SK-N-SH treated with all-trans-retinoic acid at 6 μM for 48 hours (cell line): Measurements from ENCODE around the gene EIF4ENIF1.
"Not testable (repeated sequence)": the region's sequence is repeated elsewhere in the genome, so short reads cannot be mapped to it uniquely, and the experiment has no call there.

Experiments
- ARNTL ChIP-seq: fragments of 450-650 bp; formaldehyde crosslinking; IDR thresholded peaks from 2 replicates; pipeline ENCODE4 v1.5.0; 2020; ENCODE audit warnings: low read depth, mild to moderate bottlenecking, moderate library complexity, borderline replicate concordance
- ISL1 ChIP-seq: fragments of 250-450 bp; sonication (Bioruptor Pico); IDR thresholded peaks from 2 replicates; pipeline ENCODE4 v2.1.2; 2022; ENCODE audit warnings: mild to moderate bottlenecking, moderate library complexity
- OSR1 ChIP-seq: fragments of 250-450 bp; sonication (Bioruptor Pico); IDR thresholded peaks from 2 replicates; pipeline ENCODE4 v1.8.0; 2022; ENCODE audit warnings: moderate library complexity, mild to moderate bottlenecking, inconsistent platforms
- PPARA ChIP-seq: fragments of 250-450 bp; sonication (Bioruptor Pico); IDR thresholded peaks from 2 replicates; pipeline ENCODE4 v1.5.0; 2020; ENCODE audit warnings: mild to moderate bottlenecking, borderline replicate concordance
- SNAI2 ChIP-seq: fragments of 250-450 bp; sonication (Bioruptor Pico); IDR thresholded peaks from 2 replicates; pipeline ENCODE4 v1.5.0; 2020; ENCODE audit warnings: mild to moderate bottlenecking, moderate library complexity
- TOX ChIP-seq: fragments of 250-450 bp; sonication (Bioruptor Pico); IDR thresholded peaks from 2 replicates; pipeline ENCODE4 v1.8.0; 2021; ENCODE audit warnings: mild to moderate bottlenecking, moderate library complexity, borderline replicate concordance
- ZC3H10 ChIP-seq: fragments of 250-450 bp; sonication (Bioruptor Pico); IDR thresholded peaks from 2 replicates; pipeline ENCODE4 v1.5.1; 2021; ENCODE audit warnings: mild to moderate bottlenecking, moderate library complexity
- TF ChIP-seq, protein P1 (sequence below): fragments of 250-450 bp; sonication (Bioruptor Pico); IDR thresholded peaks from 2 replicates; pipeline ENCODE4 v1.8.0; 2020; ENCODE audit warnings: mild to moderate bottlenecking, moderate library complexity, borderline replicate concordance
- TF ChIP-seq, protein P2 (sequence below): fragments of 250-450 bp; sonication (Bioruptor Pico); IDR thresholded peaks from 2 replicates; pipeline ENCODE4 v1.5.1; 2020; ENCODE audit warnings: low read depth, mild to moderate bottlenecking, moderate library complexity

DNA sequence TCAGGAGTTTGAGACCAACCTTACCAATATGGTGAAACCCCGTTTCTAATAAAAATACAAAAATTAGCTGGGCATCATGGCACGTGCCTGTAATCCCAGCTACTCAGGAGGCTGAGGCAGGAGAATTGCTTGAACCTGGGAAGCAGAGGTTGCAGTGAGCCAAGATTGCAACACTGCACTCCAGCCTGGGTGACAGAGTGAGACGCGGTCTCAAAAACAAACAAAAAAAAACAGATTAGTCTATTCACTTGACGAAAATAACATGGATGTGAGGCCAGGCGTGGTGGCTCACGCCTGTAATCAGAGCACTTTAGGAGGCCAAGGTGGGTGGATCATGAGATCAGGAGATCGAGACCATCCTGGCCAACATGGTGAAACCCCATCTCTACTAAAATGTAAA, 7.2 kb downstream of the EIF4ENIF1 start:
- not testable (repeated sequence) for TF ChIP-seq OSR1 (CRISPR knock-in tag); ARNTL; PPARA; ISL1 (CRISPR knock-in tag); ZC3H10 (CRISPR knock-in tag); SNAI2; TOX (CRISPR knock-in tag)
- TF ChIP-seq, protein P1, sequence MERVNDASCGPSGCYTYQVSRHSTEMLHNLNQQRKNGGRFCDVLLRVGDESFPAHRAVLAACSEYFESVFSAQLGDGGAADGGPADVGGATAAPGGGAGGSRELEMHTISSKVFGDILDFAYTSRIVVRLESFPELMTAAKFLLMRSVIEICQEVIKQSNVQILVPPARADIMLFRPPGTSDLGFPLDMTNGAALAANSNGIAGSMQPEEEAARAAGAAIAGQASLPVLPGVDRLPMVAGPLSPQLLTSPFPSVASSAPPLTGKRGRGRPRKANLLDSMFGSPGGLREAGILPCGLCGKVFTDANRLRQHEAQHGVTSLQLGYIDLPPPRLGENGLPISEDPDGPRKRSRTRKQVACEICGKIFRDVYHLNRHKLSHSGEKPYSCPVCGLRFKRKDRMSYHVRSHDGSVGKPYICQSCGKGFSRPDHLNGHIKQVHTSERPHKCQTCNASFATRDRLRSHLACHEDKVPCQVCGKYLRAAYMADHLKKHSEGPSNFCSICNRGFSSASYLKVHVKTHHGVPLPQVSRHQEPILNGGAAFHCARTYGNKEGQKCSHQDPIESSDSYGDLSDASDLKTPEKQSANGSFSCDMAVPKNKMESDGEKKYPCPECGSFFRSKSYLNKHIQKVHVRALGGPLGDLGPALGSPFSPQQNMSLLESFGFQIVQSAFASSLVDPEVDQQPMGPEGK (CRISPR knock-in tag) = not testable (repeated sequence)
- TF ChIP-seq, protein P2, sequence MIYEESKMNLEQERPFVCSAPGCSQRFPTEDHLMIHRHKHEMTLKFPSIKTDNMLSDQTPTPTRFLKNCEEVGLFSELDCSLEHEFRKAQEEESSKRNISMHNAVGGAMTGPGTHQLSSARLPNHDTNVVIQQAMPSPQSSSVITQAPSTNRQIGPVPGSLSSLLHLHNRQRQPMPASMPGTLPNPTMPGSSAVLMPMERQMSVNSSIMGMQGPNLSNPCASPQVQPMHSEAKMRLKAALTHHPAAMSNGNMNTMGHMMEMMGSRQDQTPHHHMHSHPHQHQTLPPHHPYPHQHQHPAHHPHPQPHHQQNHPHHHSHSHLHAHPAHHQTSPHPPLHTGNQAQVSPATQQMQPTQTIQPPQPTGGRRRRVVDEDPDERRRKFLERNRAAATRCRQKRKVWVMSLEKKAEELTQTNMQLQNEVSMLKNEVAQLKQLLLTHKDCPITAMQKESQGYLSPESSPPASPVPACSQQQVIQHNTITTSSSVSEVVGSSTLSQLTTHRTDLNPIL (CRISPR knock-in tag) = not testable (repeated sequence)
